ENCODE measurements around the gene DDR1. TPM values are rescaled to one million over a fixed set of nuclear protein-coding genes. Genes with fewer than 3 reads are reported as not detected.
A peak's percentile ranks its signal among the peaks of the same experiment; 100 is the strongest.

Gene DDR1
- total RNA-seq, 2 donors from 2014 or later: 178 to 182 TPM

GRCh38 chr6:30938730-30939129 is 54.4 kb downstream of the DDR1 start:
- Histone ChIP-seq H3K4me3 (no peak overlapping the region), H3K9me3 (no peaks in the 10 kb centered on the region), H3K36me3 (no peaks in the 10 kb centered on the region), H3K27me3 (replicated peaks; ENCODE audit: insufficient read depth) (peaks cover 7% of the 10 kb centered on the region), H3K27ac (no peak overlapping the region), H3K4me1 (replicated peaks) (no peaks in the 10 kb centered on the region)
- TF ChIP-seq POLR2AphosphoS5 (IDR thresholded peaks at IDR 0.05) (no peak), CTCF (IDR thresholded peaks at IDR 0.05) (no peak), POLR2A (IDR thresholded peaks at IDR 0.05) (no peak)
- WGBS: 49% methylated on average over 4 of the region's 4 CpGs
- no peak for DNase-seq (ENCODE audit: low spot score)
- intact Hi-C loops (cut with DNase I): no loop called here

DNA sequence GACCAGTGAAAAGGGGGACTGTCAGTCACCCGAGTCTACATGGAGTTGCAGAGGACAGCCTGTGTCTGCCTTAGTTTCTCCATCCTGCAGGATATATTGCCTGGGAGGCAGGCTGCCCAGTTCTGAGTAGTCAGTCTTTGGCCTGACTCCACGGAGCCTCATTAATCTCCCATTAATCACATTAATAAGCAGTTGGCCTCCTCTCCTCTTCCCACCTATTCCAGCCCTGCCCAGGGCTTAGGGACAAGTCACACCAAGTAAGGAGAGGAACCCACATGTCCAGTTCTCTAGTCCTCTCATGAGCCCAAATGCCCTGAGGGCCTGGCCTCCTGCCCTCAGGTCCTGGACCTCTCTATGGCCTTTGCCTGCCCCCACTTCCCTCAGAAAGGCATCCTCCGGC is 55.2 kb downstream of the DDR1 start:
- DNase-seq (ENCODE audit: low spot score): no peak
- TF ChIP-seq CTCF (IDR thresholded peaks at IDR 0.05) (no peak), POLR2AphosphoS5 (IDR thresholded peaks at IDR 0.05) (no peak)
- H3K36me3 ChIP-seq: no peaks in the 10 kb centered on the region
- no peak overlapping the region for H3K27ac ChIP-seq
- no peaks in the 10 kb centered on the region for H3K4me1 ChIP-seq (replicated peaks)
- no peaks in the 10 kb centered on the region for H3K9me3 ChIP-seq
- peaks cover 7% of the 10 kb centered on the region for H3K27me3 ChIP-seq (replicated peaks; ENCODE audit: insufficient read depth)
- intact Hi-C loops (cut with DNase I): no loop called here
- no peak overlapping the region for H3K4me3 ChIP-seq
- WGBS: 44% methylated on average over 3 of the region's 3 CpGs

GRCh38 chr6:30940361-30940986 is 56.2 kb downstream of the DDR1 start, which contains the start of gene MUCL3:
Gene MUCL3, plus strand, starts transcription at chr6:30940973. Its CDS starts 27 bp downstream, at chr6:30941000.
- DNase-seq (ENCODE audit: low spot score): no peak
- no peaks in the 10 kb centered on the region for H3K36me3 ChIP-seq
- H3K9me3 ChIP-seq: no peaks in the 10 kb centered on the region
- TF ChIP-seq CTCF (IDR thresholded peaks at IDR 0.05) (no peak), POLR2AphosphoS5 (IDR thresholded peaks at IDR 0.05) (no peak), POLR2A (IDR thresholded peaks at IDR 0.05) (no peak)
- H3K4me1 ChIP-seq (replicated peaks): no peaks in the 10 kb centered on the region
- H3K27me3 ChIP-seq (replicated peaks; ENCODE audit: insufficient read depth): peaks cover 7% of the 10 kb centered on the region
- intact Hi-C loops (cut with DNase I): no loop called here
- 77% methylated on average over 16 of the region's 16 CpGs for WGBS
- no peak within 1 kb of the TSS for H3K4me3 ChIP-seq
- H3K27ac ChIP-seq: no peak within 1 kb of the TSS

- peak; percentile 22 for DNase-seq (ENCODE audit: low spot score)
- no peaks in the 10 kb centered on the region for H3K4me1 ChIP-seq (replicated peaks)
- peak in 2 of 4 experiments; percentile 27 to 39 for TF ChIP-seq CTCF (IDR thresholded peaks at IDR 0.05)
- no peak for TF ChIP-seq POLR2AphosphoS5 (IDR thresholded peaks at IDR 0.05)
Observed at GRCh38 chr6:30942338-30943060, 58.2 kb downstream of the DDR1 start.

GRCh38 chr6:30944051-30944450 is 59.7 kb downstream of the DDR1 start:
- DNase-seq (ENCODE audit: low spot score): no peak

More at GRCh38 chr6:30942338-30943060, 58.2 kb downstream of the DDR1 start:
- intact Hi-C loops (cut with DNase I): no loop called here
- H3K4me3 ChIP-seq: no peak overlapping the region
- H3K9me3 ChIP-seq: no peaks in the 10 kb centered on the region
- H3K27me3 ChIP-seq (replicated peaks; ENCODE audit: insufficient read depth): peaks cover 4% of the 10 kb centered on the region
- no peak overlapping the region for H3K27ac ChIP-seq
- H3K36me3 ChIP-seq: no peaks in the 10 kb centered on the region
- 18% methylated on average over 15 of the region's 15 CpGs for WGBS

More at GRCh38 chr6:30944051-30944450, 59.7 kb downstream of the DDR1 start:
- no peaks in the 10 kb centered on the region for H3K4me1 ChIP-seq (replicated peaks)
- H3K9me3 ChIP-seq: no peaks in the 10 kb centered on the region
- H3K4me3 ChIP-seq: no peak overlapping the region
- peaks cover 4% of the 10 kb centered on the region for H3K27me3 ChIP-seq (replicated peaks; ENCODE audit: insufficient read depth)
- H3K36me3 ChIP-seq: no peaks in the 10 kb centered on the region
- 94% methylated on average over 4 of the region's 4 CpGs for WGBS
- intact Hi-C loops (cut with DNase I): no loop called here
- H3K27ac ChIP-seq: no peak overlapping the region
- TF ChIP-seq POLR2AphosphoS5 (IDR thresholded peaks at IDR 0.05) (no peak), POLR2A (IDR thresholded peaks at IDR 0.05) (no peak), CTCF (IDR thresholded peaks at IDR 0.05) (no peak)
